Activated CD4-positive, alpha-beta T cell treated with anti-CD3 and anti-CD28 coated beads, Interleukin-2, amount 10 ng/mL, durations not matched to agents 24 days and 14 days (primary cell): ENCODE results near the gene DACT1. TPM values are rescaled to one million over a fixed set of nuclear protein-coding genes. Genes with fewer than 3 reads are reported as not detected.
A peak's percentile ranks its signal among the peaks of the same experiment; 100 is the strongest.

ENCODE experiments used
- DNase-seq: peaks from one replicate; pipeline ENCODE4 v3.0.0; 2022
- H3K27ac Mint-ChIP-seq: one replicate; pipeline ENCODE4 v1.8.0; 2022; ENCODE audit warnings: mild to moderate bottlenecking, mixed read lengths
- H3K27me3 Mint-ChIP-seq: one replicate; pipeline ENCODE4 v1.8.0; 2022; ENCODE audit warnings: mixed read lengths
- H3K36me3 Mint-ChIP-seq: one replicate; pipeline ENCODE4 v1.8.0; 2022; ENCODE audit warnings: low read depth, mild to moderate bottlenecking, mixed read lengths
- H3K4me1 Mint-ChIP-seq: one replicate; pipeline ENCODE4 v1.8.0; 2021; ENCODE audit warnings: mixed read lengths
- H3K4me3 Mint-ChIP-seq: one replicate; pipeline ENCODE4 v1.8.0; 2022; ENCODE audit warnings: mild to moderate bottlenecking, moderate library complexity, mixed read lengths
- H3K9me3 Mint-ChIP-seq: one replicate; pipeline ENCODE4 v1.8.0; 2021; ENCODE audit warnings: mixed read lengths
- intact Hi-C: fragments of 100-400 bp; cut with micrococcal nuclease; formaldehyde crosslinking; loops from one replicate; pipeline ENCODE4 v1.15.1; 2023
- total RNA-seq: library from RNA; stranded (reverse); gene quantifications from 2 replicates; pipeline ENCODE4 v1.2.3, GENCODE V29; 2022

Gene DACT1
- total RNA-seq, 1 donor from 2014 or later: 3.3 TPM

- Mint-ChIP-seq H3K27ac (no peak overlapping the region), H3K27me3 (peaks cover 2% of the 10 kb centered on the region), H3K9me3 (no peaks in the 10 kb centered on the region), H3K4me3 (no peak overlapping the region), H3K36me3 (no peaks in the 10 kb centered on the region), H3K4me1 (peaks cover 4% of the 10 kb centered on the region)
- no peak for DNase-seq
- intact Hi-C loops: no loop called here
Measured at GRCh38 chr14:58626431-58626831, 11.3 kb upstream of the DACT1 start.

- intact Hi-C loops: no loop called here
- Mint-ChIP-seq H3K36me3 (no peaks in the 10 kb centered on the region), H3K4me3 (no peak overlapping the region), H3K9me3 (no peaks in the 10 kb centered on the region), H3K4me1 (peaks cover 4% of the 10 kb centered on the region), H3K27ac (no peak overlapping the region), H3K27me3 (peaks cover 3% of the 10 kb centered on the region)
- no peak for DNase-seq
Measured at GRCh38 chr14:58628406-58628805, 9.4 kb upstream of the DACT1 start.

- H3K27me3 Mint-ChIP-seq: peaks cover 3% of the 10 kb centered on the region
- H3K4me1 Mint-ChIP-seq: peaks cover 4% of the 10 kb centered on the region
- no peaks in the 10 kb centered on the region for H3K9me3 Mint-ChIP-seq
- intact Hi-C loops: no loop called here
- DNase-seq: no peak
- no peak overlapping the region for H3K27ac Mint-ChIP-seq
- H3K36me3 Mint-ChIP-seq: no peaks in the 10 kb centered on the region
- no peak overlapping the region for H3K4me3 Mint-ChIP-seq
Measured at GRCh38 chr14:58629281-58629680, 8.5 kb upstream of the DACT1 start.

- no peak for DNase-seq
- Mint-ChIP-seq H3K27me3 (peaks cover 17% of the 10 kb centered on the region), H3K36me3 (no peaks in the 10 kb centered on the region), H3K27ac (no peak overlapping the region), H3K4me1 (peaks cover 13% of the 10 kb centered on the region), H3K4me3 (no peak overlapping the region), H3K9me3 (no peaks in the 10 kb centered on the region)
- intact Hi-C loops: loop anchor here (10.0 kb wide), 2 partner anchors 183 to 393 kb away; no protein-coding TSS in a partner anchor
Measured at GRCh38 chr14:58631732-58632131, 6.0 kb upstream of the DACT1 start.

- no peak overlapping the region for H3K27ac Mint-ChIP-seq
- no peaks in the 10 kb centered on the region for H3K36me3 Mint-ChIP-seq
- no peak for DNase-seq
- H3K9me3 Mint-ChIP-seq: no peaks in the 10 kb centered on the region
- H3K27me3 Mint-ChIP-seq: peaks cover 24% of the 10 kb centered on the region
- no peak overlapping the region for H3K4me3 Mint-ChIP-seq
- H3K4me1 Mint-ChIP-seq: peaks cover 22% of the 10 kb centered on the region
- intact Hi-C loops: loop anchor here (10.0 kb wide), 2 partner anchors 181 to 391 kb away; no protein-coding TSS in a partner anchor
Measured at GRCh38 chr14:58633831-58634230, 3.9 kb upstream of the DACT1 start.

- intact Hi-C loops: loop anchor here (5.0 to 10.0 kb wide), 4 partner anchors 180 to 853 kb away; partner anchors contain the start of genes KIAA0586 and TIMM9
- DNase-seq: no peak
- Mint-ChIP-seq H3K9me3 (no peaks in the 10 kb centered on the region), H3K36me3 (no peaks in the 10 kb centered on the region), H3K27me3 (peaks cover 32% of the 10 kb centered on the region), H3K4me1 (peaks cover 30% of the 10 kb centered on the region), H3K27ac (no peak overlapping the region), H3K4me3 (no peak overlapping the region)
Measured at GRCh38 chr14:58634406-58635090, 3.2 kb upstream of the DACT1 start.

GRCh38 chr14:58635091-58635830, 2.5 kb upstream of the DACT1 start:
- Mint-ChIP-seq H3K4me3 (no peak overlapping the region), H3K27ac (no peak overlapping the region), H3K4me1 (peaks cover 35% of the 10 kb centered on the region), H3K9me3 (no peaks in the 10 kb centered on the region), H3K27me3 (peaks cover 35% of the 10 kb centered on the region), H3K36me3 (no peaks in the 10 kb centered on the region)
- no peak for DNase-seq
- intact Hi-C loops: loop anchor here (5.0 to 10.0 kb wide), 4 partner anchors 180 to 852 kb away; partner anchors contain the start of genes KIAA0586 and TIMM9

- Mint-ChIP-seq H3K36me3 (peaks cover 7% of the 10 kb centered on the region), H3K9me3 (no peaks in the 10 kb centered on the region), H3K27me3 (peaks cover 35% of the 10 kb centered on the region), H3K27ac (no peak overlapping the region), H3K4me3 (peak overlapping the region; percentile 37), H3K4me1 (peaks cover 41% of the 10 kb centered on the region)
- no peak for DNase-seq
- intact Hi-C loops: loop anchor here (5.0 to 10.0 kb wide), 4 partner anchors 179 to 851 kb away; partner anchors contain the start of genes KIAA0586 and TIMM9
Measured at GRCh38 chr14:58636129-58636528, 1.6 kb upstream of the DACT1 start.

GRCh38 chr14:58637040-58637390, 747 bp upstream of the DACT1 start:
- peak; percentile 79 for DNase-seq
- Mint-ChIP-seq H3K27ac (peak overlapping the region; percentile 88), H3K4me3 (peak overlapping the region; percentile 87), H3K27me3 (peaks cover 34% of the 10 kb centered on the region), H3K36me3 (peaks cover 10% of the 10 kb centered on the region), H3K4me1 (peaks cover 43% of the 10 kb centered on the region), H3K9me3 (no peaks in the 10 kb centered on the region)
- intact Hi-C loops: loop anchor here (1.0 to 10.0 kb wide), 6 partner anchors 65 to 850 kb away; partner anchors contain the start of genes KIAA0586 and TIMM9

GRCh38 chr14:58638231-58639197, 752 bp downstream of the DACT1 start:
- H3K4me1 Mint-ChIP-seq: peaks cover 43% of the 10 kb centered on the region
- peak overlapping the region; percentile 84 for H3K4me3 Mint-ChIP-seq
- peaks cover 34% of the 10 kb centered on the region for H3K27me3 Mint-ChIP-seq
- intact Hi-C loops: loop anchor here (1.0 to 10.0 kb wide), 6 partner anchors 111 to 849 kb away; partner anchors contain the start of genes DAAM1, KIAA0586 and TIMM9
- no peaks in the 10 kb centered on the region for H3K9me3 Mint-ChIP-seq
- H3K36me3 Mint-ChIP-seq: peaks cover 11% of the 10 kb centered on the region
- peak overlapping the region; percentile 65 for H3K27ac Mint-ChIP-seq
- peak; percentile 79 for DNase-seq

GRCh38 chr14:58639198-58639565, 1.4 kb downstream of the DACT1 start:
- no peaks in the 10 kb centered on the region for H3K9me3 Mint-ChIP-seq
- peak overlapping the region; percentile 84 for H3K4me3 Mint-ChIP-seq
- H3K27ac Mint-ChIP-seq: peak overlapping the region; percentile 4
- H3K4me1 Mint-ChIP-seq: peaks cover 43% of the 10 kb centered on the region
- intact Hi-C loops: loop anchor here (1.0 to 10.0 kb wide), 6 partner anchors 110 to 848 kb away; partner anchors contain the start of genes DAAM1, KIAA0586 and TIMM9
- H3K36me3 Mint-ChIP-seq: peaks cover 12% of the 10 kb centered on the region
- peaks cover 34% of the 10 kb centered on the region for H3K27me3 Mint-ChIP-seq
- no peak for DNase-seq

- H3K27me3 Mint-ChIP-seq: peaks cover 29% of the 10 kb centered on the region
- intact Hi-C loops: loop anchor here (1.0 to 10.0 kb wide), 7 partner anchors 109 to 847 kb away; partner anchors contain the start of genes DAAM1, KIAA0586 and TIMM9
- H3K9me3 Mint-ChIP-seq: no peaks in the 10 kb centered on the region
- H3K36me3 Mint-ChIP-seq: peaks cover 13% of the 10 kb centered on the region
- peaks cover 40% of the 10 kb centered on the region for H3K4me1 Mint-ChIP-seq
- H3K27ac Mint-ChIP-seq: no peak overlapping the region
- H3K4me3 Mint-ChIP-seq: peak overlapping the region; percentile 84
- DNase-seq: peak; percentile 72
Measured at GRCh38 chr14:58639842-58640484, 2.2 kb downstream of the DACT1 start.
